H1 (cell line): Measurements from ENCODE around the gene CYP11A1. TPM values are rescaled to one million over a fixed set of nuclear protein-coding genes. Genes with fewer than 3 reads are reported as not detected.

ENCODE experiments used
- CTCF ChIA-PET: fragments of 300-600 bp; sonication (Branson Sonifier 250); formaldehyde crosslinking; loops from one replicate; lab custom pipeline; 2021; ENCODE audit not compliant: partially characterized antibody; lab: Charles Lee
- POLR2A ChIA-PET: fragments of 300-600 bp; sonication (Branson Sonifier 250); formaldehyde crosslinking; loops from one replicate; lab custom pipeline; 2021; ENCODE audit warnings: inconsistent platforms; ENCODE audit not compliant: partially characterized antibody; lab: Charles Lee
- DNase-seq, 2 experiments: peaks; one replicate each; pipeline versions ENCODE4 v3.0.0 to v3.0.0-alpha.2; 2010 to 2022; ENCODE audit warnings: low spot score in 2 of 2, low read depth in 1 of 2, mixed read lengths in 1 of 2
- FAIRE-seq: peaks from 2 replicates; lab custom pipeline; 2011; peaks lifted over from hg19 to GRCh38; lab: Jason Lieb, UNC
- H2AFZ ChIP-seq: 2 replicates; pipeline ENCODE4 v1.8.1; 2012; ENCODE audit warnings: low read length, inconsistent platforms
- H2AK5ac ChIP-seq: 2 replicates; pipeline ENCODE4 v1.6.1; 2013; ENCODE audit warnings: low read depth, low read length
- H2BK120ac ChIP-seq: replicated peaks from 2 replicates; pipeline ENCODE3; 2013; ENCODE audit warnings: low read depth, low read length, inconsistent platforms
- H2BK12ac ChIP-seq: 2 replicates; pipeline ENCODE4 v1.6.1; 2013; ENCODE audit warnings: low read depth, low read length
- H2BK15ac ChIP-seq: 2 replicates; pipeline ENCODE4 v1.6.1; 2013; ENCODE audit warnings: low read length
- H2BK20ac ChIP-seq: 2 replicates; pipeline ENCODE4 v1.6.1; 2013; ENCODE audit warnings: low read length
- H2BK5ac ChIP-seq: 2 replicates; pipeline ENCODE4 v1.6.1; 2013; ENCODE audit warnings: low read depth, low read length
- H3K14ac ChIP-seq: 2 replicates; pipeline ENCODE4 v1.6.1; 2013; ENCODE audit warnings: inconsistent platforms; ENCODE audit not compliant: insufficient read length
- H3K18ac ChIP-seq: 2 replicates; pipeline ENCODE4 v1.6.1; 2013; ENCODE audit warnings: low read length; ENCODE audit errors: extremely low read depth
- H3K23ac ChIP-seq: 2 replicates; pipeline ENCODE4 v1.6.1; 2013; ENCODE audit warnings: inconsistent platforms; ENCODE audit not compliant: insufficient read length
- H3K23me2 ChIP-seq: 2 replicates; pipeline ENCODE4 v1.6.1; 2013; ENCODE audit warnings: low read depth, low read length
- H3K27ac ChIP-seq: 2 replicates; pipeline ENCODE4 v1.6.1; 2011; ENCODE audit warnings: low read depth, low read length, inconsistent platforms
- H3K27me3 ChIP-seq, 4 experiments: replicated peaks in 1 of 4; 1 replicate in 1 of 4; 2 replicates in 3 of 4; pipeline versions ENCODE4 v1.6.1 to v1.8.1; 2011 to 2013; ENCODE audit warnings: low read length in 3 of 4, mild to moderate bottlenecking in 3 of 4, inconsistent platforms in 2 of 4, mixed read lengths in 2 of 4, moderate library complexity in 1 of 4; ENCODE audit not compliant: control insufficient read depth in 3 of 4, insufficient read depth in 3 of 4; ENCODE audit errors: extremely low read depth in 1 of 4
- H3K36me3 ChIP-seq, 4 experiments: 2 replicates each; pipeline versions ENCODE4 v1.6.1 to v1.8.1; 2011 to 2013; ENCODE audit warnings: mild to moderate bottlenecking in 4 of 4, low read length in 3 of 4, moderate library complexity in 2 of 4, control low read depth in 1 of 4, inconsistent platforms in 1 of 4; ENCODE audit not compliant: insufficient read depth in 4 of 4, control insufficient read depth in 2 of 4
- H3K4ac ChIP-seq: replicated peaks from 2 replicates; pipeline ENCODE3; 2013; ENCODE audit warnings: low read length, low read depth, mixed read lengths, inconsistent platforms; ENCODE audit not compliant: insufficient read length
- H3K4me1 ChIP-seq, 4 experiments: replicated peaks in 1 of 4; 1 replicate in 1 of 4; 2 replicates in 3 of 4; pipeline versions ENCODE4 v1.6.1 to v1.8.1; 2011 to 2013; ENCODE audit warnings: low read length in 3 of 4, inconsistent platforms in 2 of 4, mixed read lengths in 1 of 4; ENCODE audit not compliant: insufficient read depth in 4 of 4, control insufficient read depth in 3 of 4
- H3K4me2 ChIP-seq, 2 experiments: 2 replicates each; pipeline versions ENCODE4 v1.6.1 to v1.8.1; 2011 to 2013; ENCODE audit warnings: low read depth in 2 of 2, low read length in 2 of 2, control low read depth in 1 of 2, inconsistent platforms in 1 of 2, mild to moderate bottlenecking in 1 of 2; ENCODE audit not compliant: insufficient read depth in 1 of 2
- H3K4me3 ChIP-seq, 4 experiments: fragments of 200-600, 300-600 bp in 1 of 4; sonication (generic), shearing (Covaris generic), sonication (Bioruptor Twin) in 1 of 4; 2 replicates each; pipeline versions ENCODE4 v1.5.1 to v1.8.1; 2011 to 2016; ENCODE audit warnings: low read length in 4 of 4, low read depth in 3 of 4, control low read depth in 2 of 4, inconsistent platforms in 2 of 4, mild to moderate bottlenecking in 2 of 4, mixed read lengths in 1 of 4, moderate library complexity in 1 of 4; ENCODE audit not compliant: insufficient read depth in 2 of 4; ENCODE audit errors: extremely low read depth in 1 of 4
- H3K56ac ChIP-seq: replicated peaks from 2 replicates; pipeline ENCODE3; 2013; ENCODE audit warnings: low read depth, mild to moderate bottlenecking, mixed read lengths, low read length, inconsistent platforms; ENCODE audit not compliant: insufficient read length
- H3K79me1 ChIP-seq: 2 replicates; pipeline ENCODE4 v1.6.1; 2013; ENCODE audit warnings: low read depth, low read length, control low read depth
- H3K79me2 ChIP-seq, 2 experiments: 2 replicates each; pipeline versions ENCODE4 v1.6.1 to v1.8.1; 2012 to 2013; ENCODE audit warnings: low read length in 2 of 2, mild to moderate bottlenecking in 2 of 2, inconsistent platforms in 1 of 2; ENCODE audit not compliant: insufficient read depth in 2 of 2, control insufficient read depth in 1 of 2
- H3K9ac ChIP-seq, 4 experiments: replicated peaks in 1 of 4; 1 replicate in 1 of 4; 2 replicates in 3 of 4; pipeline versions ENCODE4 v1.6.1 to v1.8.1; 2011 to 2013; ENCODE audit warnings: low read depth in 3 of 4, low read length in 3 of 4, control low read depth in 2 of 4, mild to moderate bottlenecking in 2 of 4, moderate library complexity in 2 of 4, inconsistent platforms in 1 of 4; ENCODE audit errors: extremely low read depth in 1 of 4
- H3K9me3 ChIP-seq, 2 experiments: 2 replicates each; pipeline versions ENCODE4 v1.6.1 to v1.8.1; 2012 to 2013; ENCODE audit warnings: mild to moderate bottlenecking in 2 of 2, moderate library complexity in 2 of 2, control low read depth in 1 of 2, inconsistent platforms in 1 of 2, low read depth in 1 of 2, low read length in 1 of 2, mixed read lengths in 1 of 2; ENCODE audit not compliant: insufficient read depth in 2 of 2
- H4K20me1 ChIP-seq, 2 experiments: replicated peaks in 1 of 2; 2 replicates each; pipeline versions ENCODE3 to v1.8.1; 2011 to 2013; ENCODE audit warnings: inconsistent platforms in 2 of 2, low read length in 2 of 2, mild to moderate bottlenecking in 1 of 2; ENCODE audit not compliant: insufficient read depth in 2 of 2, control insufficient read depth in 1 of 2
- H4K5ac ChIP-seq: 2 replicates; pipeline ENCODE4 v1.6.1; 2013; ENCODE audit warnings: low read length, low read depth, mixed read lengths, inconsistent platforms; ENCODE audit not compliant: insufficient read length
- H4K8ac ChIP-seq: 2 replicates; pipeline ENCODE4 v1.8.0; 2013; ENCODE audit warnings: mild to moderate bottlenecking, moderate library complexity, low read length, inconsistent platforms; ENCODE audit not compliant: insufficient read depth; ENCODE audit errors: extremely low read depth
- H4K91ac ChIP-seq: replicated peaks from 2 replicates; pipeline ENCODE3; 2013; ENCODE audit warnings: low read length, mixed read lengths, inconsistent platforms; ENCODE audit not compliant: insufficient read length
- BCL11A ChIP-seq, 2 experiments: IDR thresholded peaks; one replicate each; pipeline ENCODE4 v1.6.1; 2011; ENCODE audit warnings: low read depth in 2 of 2, low read length in 2 of 2, mild to moderate bottlenecking in 2 of 2
- CREB1 ChIP-seq: IDR thresholded peaks from 2 replicates; pipeline ENCODE4 v1.6.1; 2012; ENCODE audit warnings: inconsistent platforms
- POU5F1 ChIP-seq: IDR thresholded peaks from 2 replicates; pipeline ENCODE4 v1.6.1; 2011; ENCODE audit warnings: low read depth, mild to moderate bottlenecking, low read length, moderate library complexity
- RFX5 ChIP-seq: IDR thresholded peaks from 2 replicates; pipeline ENCODE4 v1.6.1; 2011; ENCODE audit warnings: low read depth, low read length, improper control_type of control experiment, borderline replicate concordance
- SAP30 ChIP-seq: fragments of 300-600 bp; sonication (generic); IDR thresholded peaks from 2 replicates; pipeline ENCODE4 v1.7.1; 2012; ENCODE audit warnings: low read length, moderate library complexity, mild to moderate bottlenecking, inconsistent platforms; ENCODE audit not compliant: insufficient read depth, insufficient replicate concordance
- TEAD4 ChIP-seq: IDR thresholded peaks from 2 replicates; pipeline ENCODE4 v1.6.1; 2012; ENCODE audit warnings: low read depth, low read length, inconsistent platforms, mixed read lengths
- YY1 ChIP-seq: IDR thresholded peaks from 2 replicates; pipeline ENCODE4 v1.6.1; 2011; ENCODE audit warnings: low read depth, mild to moderate bottlenecking, low read length
- WGBS, 2 experiments: shearing (Covaris generic) in 1 of 2; methylation state at CpG; one replicate each; pipeline versions ENCODE4 v1.1.6 to v1.1.7; 2013 to 2015; ENCODE audit warnings: low lambda C conversion rate in 2 of 2, mixed read lengths in 2 of 2, inconsistent platforms in 1 of 2, low coverage in 1 of 2, missing lambda C conversion rate in 1 of 2; ENCODE audit not compliant: insufficient replicate concordance in 2 of 2, insufficient coverage in 1 of 2, insufficient read length in 1 of 2; ENCODE audit errors: extremely low coverage in 1 of 2, missing lambda C conversion rate in 1 of 2; 5-methylcytosine and 5-hydroxymethylcytosine counted together
- polyA plus RNA-seq, 7 experiments: library from polyadenylated mRNA; depleted of rRNA in 3 of 7; stranded (reverse) in 5 of 7; unstranded in 2 of 7; fragments of >200 nt in 5 of 7; fragments of 200-250 nt in 2 of 7; gene quantifications; 1 replicate in 5 of 7; 2 replicates in 1 of 7; 4 replicates in 1 of 7; pipeline versions ENCODE4 v1.2.1 to v1.2.3, GENCODE V29; 2011 to 2013; ENCODE audit warnings: missing spikeins in 2 of 7, mixed read lengths in 2 of 7
- total RNA-seq: library from RNA; stranded (reverse); fragmentation: NEBNext Ultra II Directional; extraction: Animal tissue kit (Norgen Biotek cat#: 25700); gene quantifications from 2 replicates; pipeline ENCODE4 v1.2.1, GENCODE V29; 2021
- TF ChIP-seq, protein P1 (sequence below): IDR thresholded peaks from 2 replicates; pipeline ENCODE4 v1.6.1; 2012; ENCODE audit warnings: inconsistent platforms
- TF ChIP-seq, protein P2 (sequence below), 3 experiments: IDR thresholded peaks; 1 replicate in 2 of 3; 2 replicates in 1 of 3; pipeline versions ENCODE4 v1.5.1 to v1.6.1; 2011; ENCODE audit warnings: low read length in 3 of 3, mild to moderate bottlenecking in 3 of 3, inconsistent platforms in 2 of 3, low read depth in 1 of 3, moderate library complexity in 1 of 3; ENCODE audit not compliant: insufficient read depth in 1 of 3; ENCODE audit errors: control extremely low read depth in 1 of 3

CYP11A1 gene
- total and polyA plus RNA-seq, 2 of the 8 experiments (the other 6 are each of a cell fraction or from before 2014, with no cell fraction given): 1.9 to 7.2 TPM

DNA sequence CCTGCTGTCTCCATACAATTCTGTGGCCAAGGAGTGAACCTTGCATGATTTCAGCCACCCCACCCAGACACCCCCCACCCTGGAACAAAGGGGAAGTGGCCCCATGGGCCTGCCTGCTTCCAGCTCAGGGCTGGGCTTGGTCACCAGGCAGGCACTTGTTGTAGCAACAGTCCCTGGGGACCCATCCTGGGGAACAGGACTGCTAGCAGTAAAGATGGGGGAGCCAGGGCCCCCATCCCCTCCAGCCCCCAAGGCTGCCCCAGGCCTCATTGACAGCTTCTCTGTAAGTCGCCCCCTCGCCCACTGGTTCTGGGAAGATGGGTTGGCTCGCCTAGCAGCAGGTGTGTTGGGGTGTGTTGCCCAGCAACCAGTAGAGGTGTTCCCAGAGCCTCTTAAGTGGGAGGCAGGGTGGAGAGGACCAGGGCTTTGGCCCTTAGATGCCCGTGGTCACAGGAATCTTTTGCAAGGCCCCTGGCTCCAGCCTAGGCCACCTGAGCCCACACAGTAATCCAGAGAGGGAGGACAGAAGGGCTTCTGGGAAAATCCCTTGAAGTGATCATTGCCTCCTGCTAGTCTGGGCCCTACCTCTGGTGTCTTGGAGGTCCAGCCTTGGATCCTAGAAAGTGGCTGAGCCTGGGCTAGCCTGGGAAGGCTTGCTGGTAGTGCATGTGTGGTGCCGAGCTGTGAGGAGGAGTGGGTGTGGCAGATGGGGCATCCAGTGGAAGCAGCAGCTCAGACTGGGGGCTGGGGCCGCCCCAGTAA is 48.9 kb downstream of the CYP11A1 start:
- Histone ChIP-seq H3K79me2 (no peaks in the 10 kb centered on the region), H3K14ac (no peak overlapping the region), H3K79me1 (no peaks in the 10 kb centered on the region), H3K18ac (no peak overlapping the region; the same call in 1 of the 2 replicates), H4K20me1 (no peaks in the 10 kb centered on the region), H4K91ac (peak overlapping the region; percentile 91), H3K27me3 (peaks cover 0 to 3% (median under 1%) of the 10 kb centered on the region in 4 experiments; a peak in 2 of 7 replicates), H3K23me2 (no peaks in the 10 kb centered on the region), H3K27ac (no peak overlapping the region), H3K36me3 (no peaks in the 10 kb centered on the region), H3K4me3 (no peak overlapping the region), H3K23ac (no peak overlapping the region), H4K8ac (no peak overlapping the region), H3K56ac (no peak overlapping the region), H2BK5ac (no peak overlapping the region; the same call in 1 of the 2 replicates), H3K9ac (no peak overlapping the region; a peak in 1 of 7 replicates), H2AFZ (no peak overlapping the region), H2BK12ac (peak overlapping the region; percentile 90; the same call in 1 of the 2 replicates), H2AK5ac (peak overlapping the region; percentile 44; the same call in 1 of the 2 replicates), H3K4me1 (peaks cover 3 to 35% (median 26%) of the 10 kb centered on the region in 4 experiments), H2BK15ac (peak overlapping the region; percentile 97; the same call in 1 of the 2 replicates), H3K4ac (peak overlapping the region; percentile 66), H3K9me3 (no peaks in the 10 kb centered on the region; a peak in 1 of 4 replicates), H3K4me2 (no peak overlapping the region), H4K5ac (no peak overlapping the region), H2BK20ac (no peak overlapping the region), H2BK120ac (no peak overlapping the region)
- FAIRE-seq (no peak), DNase-seq (no peak)
- POLR2A ChIA-PET: interaction anchor here (1.1 to 4.6 kb wide), 2 partner anchors 10 to 183 kb away, joined by 4 to 19 read pairs; no protein-coding TSS in a partner anchor
- CTCF ChIA-PET: interaction anchor here (1.0 to 18.1 kb wide), 11 partner anchors 7 to 266 kb away, joined by 3 to 353 read pairs (median 23); partner anchors contain the start of gene ISLR2
- 72% methylated on average over 3 of the region's 6 CpGs; no CpG with 5 or more reads in 1 of the 2 experiments for WGBS, 2 experiments
- TF ChIP-seq, protein P1, sequence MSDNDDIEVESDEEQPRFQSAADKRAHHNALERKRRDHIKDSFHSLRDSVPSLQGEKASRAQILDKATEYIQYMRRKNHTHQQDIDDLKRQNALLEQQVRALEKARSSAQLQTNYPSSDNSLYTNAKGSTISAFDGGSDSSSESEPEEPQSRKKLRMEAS: no peak
- TF ChIP-seq POU5F1 (no peak), SAP30 (no peak), RFX5 (no peak), BCL11A (IDR thresholded peaks at IDR 0.05; ENCODE audit: low read depth in 2 of 2, low read length in 2 of 2) (no peak), TEAD4 (no peak), YY1 (no peak), CREB1 (no peak)
- TF ChIP-seq, protein P2, sequence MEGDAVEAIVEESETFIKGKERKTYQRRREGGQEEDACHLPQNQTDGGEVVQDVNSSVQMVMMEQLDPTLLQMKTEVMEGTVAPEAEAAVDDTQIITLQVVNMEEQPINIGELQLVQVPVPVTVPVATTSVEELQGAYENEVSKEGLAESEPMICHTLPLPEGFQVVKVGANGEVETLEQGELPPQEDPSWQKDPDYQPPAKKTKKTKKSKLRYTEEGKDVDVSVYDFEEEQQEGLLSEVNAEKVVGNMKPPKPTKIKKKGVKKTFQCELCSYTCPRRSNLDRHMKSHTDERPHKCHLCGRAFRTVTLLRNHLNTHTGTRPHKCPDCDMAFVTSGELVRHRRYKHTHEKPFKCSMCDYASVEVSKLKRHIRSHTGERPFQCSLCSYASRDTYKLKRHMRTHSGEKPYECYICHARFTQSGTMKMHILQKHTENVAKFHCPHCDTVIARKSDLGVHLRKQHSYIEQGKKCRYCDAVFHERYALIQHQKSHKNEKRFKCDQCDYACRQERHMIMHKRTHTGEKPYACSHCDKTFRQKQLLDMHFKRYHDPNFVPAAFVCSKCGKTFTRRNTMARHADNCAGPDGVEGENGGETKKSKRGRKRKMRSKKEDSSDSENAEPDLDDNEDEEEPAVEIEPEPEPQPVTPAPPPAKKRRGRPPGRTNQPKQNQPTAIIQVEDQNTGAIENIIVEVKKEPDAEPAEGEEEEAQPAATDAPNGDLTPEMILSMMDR (IDR thresholded peaks at IDR 0.05; ENCODE audit: control extremely low read depth in 1 of 3, insufficient read depth in 1 of 3, low read depth in 1 of 3, low read length in 3 of 3): no peak
